H1 (cell line): ENCODE results near the gene SLC30A3. TPM values are rescaled to one million over a fixed set of nuclear protein-coding genes. Genes with fewer than 3 reads are reported as not detected.

Experiments used
- CTCF ChIA-PET: fragments of 300-600 bp; sonication (Branson Sonifier 250); formaldehyde crosslinking; loops from one replicate; lab custom pipeline; 2021; ENCODE audit not compliant: partially characterized antibody; lab: Charles Lee
- POLR2A ChIA-PET: fragments of 300-600 bp; sonication (Branson Sonifier 250); formaldehyde crosslinking; loops from one replicate; lab custom pipeline; 2021; ENCODE audit warnings: inconsistent platforms; ENCODE audit not compliant: partially characterized antibody; lab: Charles Lee
- DNase-seq, 2 experiments: peaks; one replicate each; pipeline versions ENCODE4 v3.0.0 to v3.0.0-alpha.2; 2010 to 2022; ENCODE audit warnings: low spot score in 2 of 2, low read depth in 1 of 2, mixed read lengths in 1 of 2
- FAIRE-seq: peaks from 2 replicates; lab custom pipeline; 2011; peaks lifted over from hg19 to GRCh38; lab: Jason Lieb, UNC
- H2AFZ ChIP-seq: 2 replicates; pipeline ENCODE4 v1.8.1; 2012; ENCODE audit warnings: low read length, inconsistent platforms
- H2AK5ac ChIP-seq: 2 replicates; pipeline ENCODE4 v1.6.1; 2013; ENCODE audit warnings: low read depth, low read length
- H2BK120ac ChIP-seq: replicated peaks from 2 replicates; pipeline ENCODE3; 2013; ENCODE audit warnings: low read depth, low read length, inconsistent platforms
- H2BK12ac ChIP-seq: 2 replicates; pipeline ENCODE4 v1.6.1; 2013; ENCODE audit warnings: low read depth, low read length
- H2BK15ac ChIP-seq: 2 replicates; pipeline ENCODE4 v1.6.1; 2013; ENCODE audit warnings: low read length
- H2BK20ac ChIP-seq: 2 replicates; pipeline ENCODE4 v1.6.1; 2013; ENCODE audit warnings: low read length
- H2BK5ac ChIP-seq: 2 replicates; pipeline ENCODE4 v1.6.1; 2013; ENCODE audit warnings: low read depth, low read length
- H3K14ac ChIP-seq: 2 replicates; pipeline ENCODE4 v1.6.1; 2013; ENCODE audit warnings: inconsistent platforms; ENCODE audit not compliant: insufficient read length
- H3K18ac ChIP-seq: 2 replicates; pipeline ENCODE4 v1.6.1; 2013; ENCODE audit warnings: low read length; ENCODE audit errors: extremely low read depth
- H3K23ac ChIP-seq: 2 replicates; pipeline ENCODE4 v1.6.1; 2013; ENCODE audit warnings: inconsistent platforms; ENCODE audit not compliant: insufficient read length
- H3K23me2 ChIP-seq: 2 replicates; pipeline ENCODE4 v1.6.1; 2013; ENCODE audit warnings: low read depth, low read length
- H3K27ac ChIP-seq: 2 replicates; pipeline ENCODE4 v1.6.1; 2011; ENCODE audit warnings: low read depth, low read length, inconsistent platforms
- H3K27me3 ChIP-seq, 4 experiments: replicated peaks in 1 of 4; 1 replicate in 1 of 4; 2 replicates in 3 of 4; pipeline versions ENCODE4 v1.6.1 to v1.8.1; 2011 to 2013; ENCODE audit warnings: low read length in 3 of 4, mild to moderate bottlenecking in 3 of 4, inconsistent platforms in 2 of 4, mixed read lengths in 2 of 4, moderate library complexity in 1 of 4; ENCODE audit not compliant: control insufficient read depth in 3 of 4, insufficient read depth in 3 of 4; ENCODE audit errors: extremely low read depth in 1 of 4
- H3K36me3 ChIP-seq, 4 experiments: 2 replicates each; pipeline versions ENCODE4 v1.6.1 to v1.8.1; 2011 to 2013; ENCODE audit warnings: mild to moderate bottlenecking in 4 of 4, low read length in 3 of 4, moderate library complexity in 2 of 4, control low read depth in 1 of 4, inconsistent platforms in 1 of 4; ENCODE audit not compliant: insufficient read depth in 4 of 4, control insufficient read depth in 2 of 4
- H3K4ac ChIP-seq: replicated peaks from 2 replicates; pipeline ENCODE3; 2013; ENCODE audit warnings: low read length, low read depth, mixed read lengths, inconsistent platforms; ENCODE audit not compliant: insufficient read length
- H3K4me1 ChIP-seq, 4 experiments: replicated peaks in 1 of 4; 1 replicate in 1 of 4; 2 replicates in 3 of 4; pipeline versions ENCODE4 v1.6.1 to v1.8.1; 2011 to 2013; ENCODE audit warnings: low read length in 3 of 4, inconsistent platforms in 2 of 4, mixed read lengths in 1 of 4; ENCODE audit not compliant: insufficient read depth in 4 of 4, control insufficient read depth in 3 of 4
- H3K4me2 ChIP-seq, 2 experiments: 2 replicates each; pipeline versions ENCODE4 v1.6.1 to v1.8.1; 2011 to 2013; ENCODE audit warnings: low read depth in 2 of 2, low read length in 2 of 2, control low read depth in 1 of 2, inconsistent platforms in 1 of 2, mild to moderate bottlenecking in 1 of 2; ENCODE audit not compliant: insufficient read depth in 1 of 2
- H3K4me3 ChIP-seq, 4 experiments: fragments of 200-600, 300-600 bp in 1 of 4; sonication (generic), shearing (Covaris generic), sonication (Bioruptor Twin) in 1 of 4; 2 replicates each; pipeline versions ENCODE4 v1.5.1 to v1.8.1; 2011 to 2016; ENCODE audit warnings: low read length in 4 of 4, low read depth in 3 of 4, control low read depth in 2 of 4, inconsistent platforms in 2 of 4, mild to moderate bottlenecking in 2 of 4, mixed read lengths in 1 of 4, moderate library complexity in 1 of 4; ENCODE audit not compliant: insufficient read depth in 2 of 4; ENCODE audit errors: extremely low read depth in 1 of 4
- H3K56ac ChIP-seq: replicated peaks from 2 replicates; pipeline ENCODE3; 2013; ENCODE audit warnings: low read depth, mild to moderate bottlenecking, mixed read lengths, low read length, inconsistent platforms; ENCODE audit not compliant: insufficient read length
- H3K79me1 ChIP-seq: 2 replicates; pipeline ENCODE4 v1.6.1; 2013; ENCODE audit warnings: low read depth, low read length, control low read depth
- H3K79me2 ChIP-seq, 2 experiments: 2 replicates each; pipeline versions ENCODE4 v1.6.1 to v1.8.1; 2012 to 2013; ENCODE audit warnings: low read length in 2 of 2, mild to moderate bottlenecking in 2 of 2, inconsistent platforms in 1 of 2; ENCODE audit not compliant: insufficient read depth in 2 of 2, control insufficient read depth in 1 of 2
- H3K9ac ChIP-seq, 4 experiments: replicated peaks in 1 of 4; 1 replicate in 1 of 4; 2 replicates in 3 of 4; pipeline versions ENCODE4 v1.6.1 to v1.8.1; 2011 to 2013; ENCODE audit warnings: low read depth in 3 of 4, low read length in 3 of 4, control low read depth in 2 of 4, mild to moderate bottlenecking in 2 of 4, moderate library complexity in 2 of 4, inconsistent platforms in 1 of 4; ENCODE audit errors: extremely low read depth in 1 of 4
- H3K9me3 ChIP-seq, 2 experiments: 2 replicates each; pipeline versions ENCODE4 v1.6.1 to v1.8.1; 2012 to 2013; ENCODE audit warnings: mild to moderate bottlenecking in 2 of 2, moderate library complexity in 2 of 2, control low read depth in 1 of 2, inconsistent platforms in 1 of 2, low read depth in 1 of 2, low read length in 1 of 2, mixed read lengths in 1 of 2; ENCODE audit not compliant: insufficient read depth in 2 of 2
- H4K20me1 ChIP-seq, 2 experiments: replicated peaks in 1 of 2; 2 replicates each; pipeline versions ENCODE3 to v1.8.1; 2011 to 2013; ENCODE audit warnings: inconsistent platforms in 2 of 2, low read length in 2 of 2, mild to moderate bottlenecking in 1 of 2; ENCODE audit not compliant: insufficient read depth in 2 of 2, control insufficient read depth in 1 of 2
- H4K5ac ChIP-seq: 2 replicates; pipeline ENCODE4 v1.6.1; 2013; ENCODE audit warnings: low read length, low read depth, mixed read lengths, inconsistent platforms; ENCODE audit not compliant: insufficient read length
- H4K8ac ChIP-seq: 2 replicates; pipeline ENCODE4 v1.8.0; 2013; ENCODE audit warnings: mild to moderate bottlenecking, moderate library complexity, low read length, inconsistent platforms; ENCODE audit not compliant: insufficient read depth; ENCODE audit errors: extremely low read depth
- H4K91ac ChIP-seq: replicated peaks from 2 replicates; pipeline ENCODE3; 2013; ENCODE audit warnings: low read length, mixed read lengths, inconsistent platforms; ENCODE audit not compliant: insufficient read length
- CEBPB ChIP-seq: IDR thresholded peaks from 2 replicates; pipeline ENCODE4 v1.6.1; 2012; ENCODE audit warnings: low read depth, low read length
- EZH2 ChIP-seq: fragments of 200-600 bp; sonication (generic); IDR thresholded peaks from 2 replicates; pipeline ENCODE4 v1.7.1; 2012; ENCODE audit warnings: low read depth, mild to moderate bottlenecking, moderate library complexity, low read length, inconsistent platforms; ENCODE audit not compliant: severe bottlenecking
- NRF1 ChIP-seq: IDR thresholded peaks from 2 replicates; pipeline ENCODE4 v1.6.1; 2011; ENCODE audit warnings: mild to moderate bottlenecking, low read depth, low read length, improper control_type of control experiment
- YY1 ChIP-seq: IDR thresholded peaks from 2 replicates; pipeline ENCODE4 v1.6.1; 2011; ENCODE audit warnings: low read depth, mild to moderate bottlenecking, low read length
- WGBS, 2 experiments: shearing (Covaris generic) in 1 of 2; methylation state at CpG; one replicate each; pipeline versions ENCODE4 v1.1.6 to v1.1.7; 2013 to 2015; ENCODE audit warnings: low lambda C conversion rate in 2 of 2, mixed read lengths in 2 of 2, inconsistent platforms in 1 of 2, low coverage in 1 of 2, missing lambda C conversion rate in 1 of 2; ENCODE audit not compliant: insufficient replicate concordance in 2 of 2, insufficient coverage in 1 of 2, insufficient read length in 1 of 2; ENCODE audit errors: extremely low coverage in 1 of 2, missing lambda C conversion rate in 1 of 2; 5-methylcytosine and 5-hydroxymethylcytosine counted together
- polyA plus RNA-seq, 7 experiments: library from polyadenylated mRNA; depleted of rRNA in 3 of 7; stranded (reverse) in 5 of 7; unstranded in 2 of 7; fragments of >200 nt in 5 of 7; fragments of 200-250 nt in 2 of 7; gene quantifications; 1 replicate in 5 of 7; 2 replicates in 1 of 7; 4 replicates in 1 of 7; pipeline versions ENCODE4 v1.2.1 to v1.2.3, GENCODE V29; 2011 to 2013; ENCODE audit warnings: missing spikeins in 2 of 7, mixed read lengths in 2 of 7
- total RNA-seq: library from RNA; stranded (reverse); fragmentation: NEBNext Ultra II Directional; extraction: Animal tissue kit (Norgen Biotek cat#: 25700); gene quantifications from 2 replicates; pipeline ENCODE4 v1.2.1, GENCODE V29; 2021

SLC30A3 gene
- total and polyA plus RNA-seq, 2 of the 8 experiments (the other 6 are each of a cell fraction or from before 2014, with no cell fraction given): 15.2 to 30.7 TPM

DNA sequence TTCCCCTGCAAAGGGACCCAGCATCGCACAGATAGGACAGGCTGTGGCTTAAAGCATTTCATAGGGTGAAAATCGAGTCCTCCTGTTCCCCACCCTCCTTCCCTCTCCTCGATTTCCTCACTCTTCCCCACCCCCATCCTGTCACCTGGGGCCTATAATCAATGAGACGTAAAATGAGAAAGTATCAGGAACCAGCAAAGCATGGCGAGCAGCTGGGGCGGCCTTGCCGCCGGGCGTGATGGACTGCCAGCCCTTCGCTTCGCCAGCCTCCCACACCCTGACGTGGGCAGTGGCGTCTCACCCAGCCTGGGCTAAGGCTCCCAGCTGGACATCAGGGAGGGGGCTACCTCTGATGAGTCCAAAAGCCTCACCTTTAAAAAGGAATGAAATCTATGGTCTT lies 11.1 kb downstream of the SLC30A3 start:
- Histone ChIP-seq H3K27me3 (peaks cover 0 to 6% (median 2%) of the 10 kb centered on the region in 4 experiments; a peak in 5 of 7 replicates), H2AFZ (no peak overlapping the region), H4K8ac (no peak overlapping the region), H3K9ac (peak overlapping the region in 1 of 4 experiments; percentile 27; a peak in 1 of 7 replicates), H3K56ac (no peak overlapping the region), H2BK15ac (peak overlapping the region; percentile 73; the same call in 1 of the 2 replicates), H3K23ac (no peak overlapping the region), H3K79me2 (no peaks in the 10 kb centered on the region), H4K91ac (no peak overlapping the region), H3K4me2 (no peak overlapping the region; a peak in 1 of 4 replicates), H2BK12ac (0 out of 2 replicates have a peak overlapping the region, but pooled peaks have one; percentile 11), H4K5ac (no peak overlapping the region), H3K14ac (no peak overlapping the region), H3K9me3 (no peaks in the 10 kb centered on the region), H2BK5ac (no peak overlapping the region), H2BK20ac (no peak overlapping the region), H3K36me3 (no peaks in the 10 kb centered on the region), H4K20me1 (peaks cover 0 to 3% of the 10 kb centered on the region in 2 experiments), H3K27ac (no peak overlapping the region), H3K4ac (no peak overlapping the region), H3K4me1 (peaks cover 2 to 11% (median 6%) of the 10 kb centered on the region in 4 experiments), H3K23me2 (no peaks in the 10 kb centered on the region; the same call in 1 of the 2 replicates), H2AK5ac (no peak overlapping the region), H2BK120ac (no peak overlapping the region), H3K79me1 (no peaks in the 10 kb centered on the region), H3K18ac (no peak overlapping the region), H3K4me3 (no peak overlapping the region)
- DNase-seq: no peak
- TF ChIP-seq YY1 (no peak), CEBPB (no peak), NRF1 (no peak), EZH2 (no peak)
- 83% methylated on average over 13 of the region's 13 CpGs; no CpG with 5 or more reads in 1 of the 2 experiments for WGBS, 2 experiments
- FAIRE-seq: no peak
- ChIA-PET CTCF (interaction anchor here (0.6 to 8.3 kb wide), 18 partner anchors 10 to 178 kb away, joined by 3 to 180 read pairs (median 5); partner anchors contain the start of genes DNAJC5G, KHK, TRIM54 and UCN), POLR2A (interaction anchor here (1.0 to 32.6 kb wide), 9 partner anchors 8 to 56 kb away, joined by 4 to 835 read pairs (median 9); partner anchors contain the start of genes ATRAID, CAD, DNAJC5G and SLC30A3)
